Measurements from ENCODE around the gene RRP8.

RRP8 gene

DNA sequence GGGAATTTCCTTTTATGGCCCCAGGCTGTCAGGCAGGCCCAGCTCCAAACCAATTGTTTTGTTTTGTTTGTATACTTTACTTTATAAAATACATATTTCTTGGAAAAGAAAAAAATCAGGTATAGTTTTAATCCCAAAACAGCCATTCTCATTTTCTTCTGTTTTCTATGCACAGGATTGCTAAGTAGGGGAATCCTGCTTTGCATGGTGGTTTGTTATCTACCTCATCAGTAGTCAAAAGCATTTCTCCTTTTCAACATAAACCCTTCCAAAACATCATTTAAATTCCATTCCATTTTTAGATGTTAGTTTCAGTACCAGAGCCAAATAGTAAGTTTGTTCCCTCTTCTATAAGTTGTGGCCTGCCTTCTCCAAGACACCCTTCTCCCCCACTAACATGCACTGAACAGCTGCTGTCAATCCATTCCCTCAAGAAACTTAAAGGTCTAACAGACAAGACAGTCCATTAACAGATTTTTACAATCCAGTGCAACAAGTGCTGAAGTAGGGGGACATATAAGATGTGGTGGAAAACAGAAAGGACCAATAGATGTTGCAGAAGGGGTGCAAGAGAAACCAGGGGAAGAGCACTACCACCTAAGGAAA is 3.9 kb upstream of the RRP8 start:
- H3F3A ChIP-seq (ENCODE audit: insufficient read depth, low read length): peaks cover 31% of the 10 kb centered on the region
- TF ChIP-seq, protein P1, sequence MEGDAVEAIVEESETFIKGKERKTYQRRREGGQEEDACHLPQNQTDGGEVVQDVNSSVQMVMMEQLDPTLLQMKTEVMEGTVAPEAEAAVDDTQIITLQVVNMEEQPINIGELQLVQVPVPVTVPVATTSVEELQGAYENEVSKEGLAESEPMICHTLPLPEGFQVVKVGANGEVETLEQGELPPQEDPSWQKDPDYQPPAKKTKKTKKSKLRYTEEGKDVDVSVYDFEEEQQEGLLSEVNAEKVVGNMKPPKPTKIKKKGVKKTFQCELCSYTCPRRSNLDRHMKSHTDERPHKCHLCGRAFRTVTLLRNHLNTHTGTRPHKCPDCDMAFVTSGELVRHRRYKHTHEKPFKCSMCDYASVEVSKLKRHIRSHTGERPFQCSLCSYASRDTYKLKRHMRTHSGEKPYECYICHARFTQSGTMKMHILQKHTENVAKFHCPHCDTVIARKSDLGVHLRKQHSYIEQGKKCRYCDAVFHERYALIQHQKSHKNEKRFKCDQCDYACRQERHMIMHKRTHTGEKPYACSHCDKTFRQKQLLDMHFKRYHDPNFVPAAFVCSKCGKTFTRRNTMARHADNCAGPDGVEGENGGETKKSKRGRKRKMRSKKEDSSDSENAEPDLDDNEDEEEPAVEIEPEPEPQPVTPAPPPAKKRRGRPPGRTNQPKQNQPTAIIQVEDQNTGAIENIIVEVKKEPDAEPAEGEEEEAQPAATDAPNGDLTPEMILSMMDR (IDR thresholded peaks at IDR 0.05; ENCODE audit: low read length): no peak
- TF ChIP-seq EZH2phosphoT487 (IDR thresholded peaks at IDR 0.05; ENCODE audit: low read length): no peak
- TF ChIP-seq EZH2 (optimal IDR thresholded peaks at IDR 0.05; ENCODE audit: low read depth, low read length): no peak
- peak overlapping the region; percentile 6; the same call in 1 of the 2 replicates for H3K9ac ChIP-seq (ENCODE audit: low read length)
- no peaks in the 10 kb centered on the region for H3K36me3 ChIP-seq (replicated peaks; ENCODE audit: insufficient read depth, low read length)
- no peaks in the 10 kb centered on the region for H3K9me2 ChIP-seq (replicated peaks; ENCODE audit: insufficient read depth, low read length)
- no peaks in the 10 kb centered on the region for H4K20me1 ChIP-seq (ENCODE audit: insufficient read depth, low read length)
- peaks cover 55% of the 10 kb centered on the region for H3K79me2 ChIP-seq (ENCODE audit: low read length)
- peak overlapping the region; percentile 52; the same call in 1 of the 2 replicates for H3K27ac ChIP-seq (ENCODE audit: low read length)
- no peak overlapping the region for H3K4me3 ChIP-seq (ENCODE audit: low read length)
- H3K27me3 ChIP-seq (replicated peaks; ENCODE audit: insufficient read depth, low read length): no peaks in the 10 kb centered on the region
- no peak overlapping the region for H2AFZ ChIP-seq (ENCODE audit: low read length)
- peak overlapping the region; percentile 85 for H3K4me2 ChIP-seq (ENCODE audit: low read depth, low read length)
- peaks cover 43% of the 10 kb centered on the region for H3K4me1 ChIP-seq (ENCODE audit: low read length)
- no peak for DNase-seq
- H3K9me3 ChIP-seq (replicated peaks; ENCODE audit: insufficient read depth, low read length): no peaks in the 10 kb centered on the region

DNA sequence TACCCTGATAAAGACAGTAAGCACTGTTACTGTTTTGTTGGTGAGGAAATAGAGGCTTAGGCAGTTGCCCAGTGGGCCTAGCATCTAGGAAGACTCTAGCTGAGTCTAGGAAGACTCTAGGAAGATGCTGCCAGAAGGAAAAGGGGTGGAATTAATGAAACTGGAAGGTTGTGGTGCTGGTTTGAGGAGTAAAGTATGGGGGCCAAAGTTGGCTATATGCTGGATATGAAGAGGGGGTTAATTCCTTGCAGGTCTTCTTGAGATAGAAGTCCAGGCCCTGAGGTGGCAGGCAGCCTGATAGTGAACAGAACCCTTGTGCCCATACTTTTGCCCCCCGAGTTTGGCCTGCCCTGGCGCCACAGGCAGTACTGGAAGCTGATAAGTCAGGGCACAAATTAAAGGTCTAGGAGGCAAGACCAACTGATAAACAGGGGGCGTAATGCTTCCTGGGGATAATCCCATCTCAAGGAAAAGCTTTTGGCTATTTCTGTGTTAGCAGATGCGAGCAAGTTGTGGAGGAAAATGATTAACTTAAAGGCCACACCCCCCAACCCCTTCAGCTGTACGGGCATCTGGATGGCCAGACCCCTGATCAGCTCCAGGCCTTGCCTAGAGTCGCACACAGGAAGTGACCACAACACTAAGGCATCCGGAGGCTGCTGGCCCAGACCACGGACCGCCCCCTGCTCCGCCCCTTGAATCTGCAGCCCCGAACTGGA is 3.2 kb upstream of the RRP8 start:
- Histone ChIP-seq H2AFZ (ENCODE audit: low read length) (peak overlapping the region; percentile 13; the same call in 1 of the 2 replicates), H3F3A (ENCODE audit: insufficient read depth, low read length) (peaks cover 29% of the 10 kb centered on the region), H3K4me3 (ENCODE audit: low read length) (no peak overlapping the region), H3K36me3 (replicated peaks; ENCODE audit: insufficient read depth, low read length) (no peaks in the 10 kb centered on the region), H3K9ac (ENCODE audit: low read length) (peak overlapping the region; percentile 17; the same call in 1 of the 2 replicates), H3K9me2 (replicated peaks; ENCODE audit: insufficient read depth, low read length) (no peaks in the 10 kb centered on the region), H3K79me2 (ENCODE audit: low read length) (peaks cover 60% of the 10 kb centered on the region), H3K27ac (ENCODE audit: low read length) (peak overlapping the region; percentile 52; the same call in 1 of the 2 replicates), H3K9me3 (replicated peaks; ENCODE audit: insufficient read depth, low read length) (no peaks in the 10 kb centered on the region), H3K27me3 (replicated peaks; ENCODE audit: insufficient read depth, low read length) (no peaks in the 10 kb centered on the region), H4K20me1 (ENCODE audit: insufficient read depth, low read length) (no peaks in the 10 kb centered on the region), H3K4me1 (ENCODE audit: low read length) (peaks cover 50% of the 10 kb centered on the region), H3K4me2 (ENCODE audit: low read depth, low read length) (peak overlapping the region; percentile 85)
- TF ChIP-seq, protein P1 (IDR thresholded peaks at IDR 0.05; ENCODE audit: low read length): no peak
- TF ChIP-seq EZH2phosphoT487 (IDR thresholded peaks at IDR 0.05; ENCODE audit: low read length): no peak
- no peak for TF ChIP-seq EZH2 (optimal IDR thresholded peaks at IDR 0.05; ENCODE audit: low read depth, low read length)
- peak; percentile 83 for DNase-seq

DNA sequence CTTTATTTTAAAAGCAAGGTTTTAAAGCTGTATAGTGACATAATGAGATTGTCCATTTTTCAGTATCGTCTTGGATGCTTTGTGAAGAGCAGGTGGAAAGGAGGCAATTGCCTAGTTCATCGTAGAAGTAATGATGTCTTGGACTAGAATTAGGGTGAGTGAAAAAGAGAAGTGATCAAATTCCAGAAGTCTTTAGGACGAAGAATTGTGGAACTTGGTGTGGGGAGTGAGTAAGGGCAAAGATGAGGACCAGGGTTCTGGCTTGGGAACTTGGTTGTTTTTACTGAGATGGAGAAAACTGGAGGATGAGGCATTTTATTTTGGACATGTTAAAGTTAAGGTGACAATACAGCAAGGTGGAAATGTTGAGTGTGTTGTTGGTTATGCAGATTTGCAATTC is 1.4 kb upstream of the RRP8 start:
- H3F3A ChIP-seq (ENCODE audit: insufficient read depth, low read length): peaks cover 29% of the 10 kb centered on the region
- peak overlapping the region; percentile 96 for H3K4me3 ChIP-seq (ENCODE audit: low read length)
- peak overlapping the region; percentile 44; the same call in 1 of the 2 replicates for H3K27ac ChIP-seq (ENCODE audit: low read length)
- peaks cover 10% of the 10 kb centered on the region; the same call in 1 of the 2 replicates for H3K36me3 ChIP-seq (replicated peaks; ENCODE audit: insufficient read depth, low read length)
- 0 out of 2 replicates have a peak, but pooled peaks cover 6% of the 10 kb centered on the region for H4K20me1 ChIP-seq (ENCODE audit: insufficient read depth, low read length)
- H3K9ac ChIP-seq (ENCODE audit: low read length): peak overlapping the region; percentile 66; the same call in 1 of the 2 replicates
- H3K4me1 ChIP-seq (ENCODE audit: low read length): peaks cover 44% of the 10 kb centered on the region
- H3K9me2 ChIP-seq (replicated peaks; ENCODE audit: insufficient read depth, low read length): no peaks in the 10 kb centered on the region
- peaks cover 66% of the 10 kb centered on the region for H3K79me2 ChIP-seq (ENCODE audit: low read length)
- H3K4me2 ChIP-seq (ENCODE audit: low read depth, low read length): peak overlapping the region; percentile 85
- no peaks in the 10 kb centered on the region for H3K9me3 ChIP-seq (replicated peaks; ENCODE audit: insufficient read depth, low read length)
- no peak overlapping the region for H2AFZ ChIP-seq (ENCODE audit: low read length)
- TF ChIP-seq, protein P1 (IDR thresholded peaks at IDR 0.05; ENCODE audit: low read length): no peak
- H3K27me3 ChIP-seq (replicated peaks; ENCODE audit: insufficient read depth, low read length): no peaks in the 10 kb centered on the region
- DNase-seq: no peak

Measured in MM.1S (cell line).